GM19351 (cell line): ENCODE data around the gene TAF11L12.
"Not testable (repeated sequence)": the region's sequence is repeated elsewhere in the genome, so short reads cannot be mapped to it uniquely, and the experiment has no call there.

Experiments used
- ATAC-seq: cut with Tn5 transposase; IDR thresholded peaks from one replicate; pipeline ENCODE4 v1.9.1; 2021; ENCODE audit warnings: mild to moderate bottlenecking, moderate library complexity; ENCODE audit not compliant: unreplicated experiment

Gene TAF11L12

DNA sequence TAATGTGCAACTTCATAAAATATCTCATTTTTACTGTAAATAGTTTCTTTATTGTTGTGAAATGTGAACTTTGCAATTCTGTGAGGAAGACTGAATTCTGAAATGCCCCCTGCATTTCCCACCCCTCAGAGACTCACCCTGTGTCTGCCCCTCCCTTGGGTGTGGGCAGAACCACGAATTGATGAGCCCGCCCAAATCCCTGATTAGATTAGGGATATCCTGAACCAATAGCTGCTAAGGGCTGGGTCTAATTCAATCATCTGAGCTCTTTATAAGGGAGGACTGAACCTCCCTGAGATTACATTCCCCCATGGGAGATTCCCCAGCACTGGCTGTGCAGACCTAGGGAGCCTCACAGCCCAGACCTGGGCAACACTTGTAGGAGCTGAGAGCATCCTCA, at the start of gene TAF11L12:
TAF11L12 (plus strand) TSS at position 301 of the 400 bp plus-strand sequence.
- not testable (repeated sequence) for ATAC-seq

GRCh38 chr5:17585658-17586057, 24.5 kb upstream of the TAF11L12 start, which contains the start of gene TAF11L7:
TAF11L7 (minus strand) TSS chr5:17585758.
- ATAC-seq: not testable (repeated sequence)

DNA sequence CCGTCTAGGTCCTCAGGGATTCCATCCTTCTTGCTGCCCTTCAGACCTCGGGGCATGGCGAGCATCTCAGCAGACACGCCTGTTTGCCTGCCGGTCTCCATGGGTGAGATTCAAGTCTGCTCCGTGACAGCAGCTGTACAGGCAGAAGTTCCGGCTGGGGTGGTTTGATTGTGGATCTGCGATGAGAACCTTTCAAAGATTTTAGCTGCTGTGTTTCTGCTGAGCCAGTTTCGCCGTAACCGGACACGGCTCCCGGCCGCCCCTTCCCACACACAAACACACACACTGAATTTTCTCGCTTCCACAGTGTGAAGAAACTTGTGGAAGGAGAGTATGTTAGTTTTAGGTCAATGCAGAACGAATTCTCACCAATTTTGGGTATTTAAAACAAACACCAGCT, 19.3 kb upstream of the TAF11L12 start, which contains the start of gene TAF11L8:
TAF11L8 (minus strand) TSS at position 101 of the 400 bp plus-strand sequence.
- not testable (repeated sequence) for ATAC-seq

DNA sequence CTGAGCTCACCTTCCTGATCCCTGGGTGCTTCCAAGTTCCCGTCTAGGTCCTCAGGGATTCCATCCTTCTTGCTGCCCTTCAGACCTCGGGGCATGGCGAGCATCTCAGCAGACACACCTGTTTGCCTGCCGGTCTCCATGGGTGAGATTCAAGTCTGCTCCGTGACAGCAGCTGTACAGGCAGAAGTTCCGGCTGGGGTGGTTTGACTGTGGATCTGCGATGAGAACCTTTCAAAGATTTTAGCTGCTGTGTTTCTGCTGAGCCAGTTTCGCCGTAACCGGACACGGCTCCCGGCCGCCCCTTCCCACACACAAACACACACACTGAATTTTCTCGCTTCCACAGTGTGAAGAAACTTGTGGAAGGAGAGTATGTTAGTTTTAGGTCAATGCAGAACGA, 15.9 kb upstream of the TAF11L12 start, which contains the start of gene TAF11L9:
TAF11L9 (minus strand) TSS at position 140 of the 400 bp plus-strand sequence.
- not testable (repeated sequence) for ATAC-seq

DNA sequence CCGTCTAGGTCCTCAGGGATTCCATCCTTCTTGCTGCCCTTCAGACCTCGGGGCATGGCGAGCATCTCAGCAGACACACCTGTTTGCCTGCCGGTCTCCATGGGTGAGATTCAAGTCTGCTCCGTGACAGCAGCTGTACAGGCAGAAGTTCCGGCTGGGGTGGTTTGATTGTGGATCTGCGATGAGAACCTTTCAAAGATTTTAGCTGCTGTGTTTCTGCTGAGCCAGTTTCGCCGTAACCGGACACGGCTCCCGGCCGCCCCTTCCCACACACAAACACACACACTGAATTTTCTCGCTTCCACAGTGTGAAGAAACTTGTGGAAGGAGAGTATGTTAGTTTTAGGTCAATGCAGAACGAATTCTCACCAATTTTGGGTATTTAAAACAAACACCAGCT, 12.5 kb upstream of the TAF11L12 start, which contains the start of gene TAF11L10:
TAF11L10 (minus strand) TSS at position 101 of the 400 bp plus-strand sequence.
- ATAC-seq: not testable (repeated sequence)

DNA sequence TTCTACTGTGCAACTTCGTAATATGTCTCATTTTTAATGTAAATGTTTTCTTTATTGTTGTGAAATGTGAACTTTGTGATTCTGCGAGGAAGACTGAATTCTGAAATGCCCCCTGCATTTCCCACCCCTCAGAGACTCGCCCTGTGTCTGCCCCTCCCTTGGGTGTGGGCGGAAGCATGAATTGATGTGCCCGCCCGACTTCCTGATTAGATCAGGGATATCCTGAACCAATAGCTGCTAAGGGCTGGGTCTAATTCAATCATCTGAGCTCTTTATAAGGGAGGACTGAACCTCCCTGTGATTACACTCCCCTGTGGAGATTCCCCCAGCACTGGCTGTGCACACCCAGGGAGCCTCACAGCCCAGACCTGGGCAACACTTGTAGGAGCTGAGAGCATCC, 6.3 kb upstream of the TAF11L12 start, which contains the start of gene TAF11L11:
TAF11L11 (plus strand) TSS at position 304 of the 400 bp plus-strand sequence.
- not testable (repeated sequence) for ATAC-seq

DNA sequence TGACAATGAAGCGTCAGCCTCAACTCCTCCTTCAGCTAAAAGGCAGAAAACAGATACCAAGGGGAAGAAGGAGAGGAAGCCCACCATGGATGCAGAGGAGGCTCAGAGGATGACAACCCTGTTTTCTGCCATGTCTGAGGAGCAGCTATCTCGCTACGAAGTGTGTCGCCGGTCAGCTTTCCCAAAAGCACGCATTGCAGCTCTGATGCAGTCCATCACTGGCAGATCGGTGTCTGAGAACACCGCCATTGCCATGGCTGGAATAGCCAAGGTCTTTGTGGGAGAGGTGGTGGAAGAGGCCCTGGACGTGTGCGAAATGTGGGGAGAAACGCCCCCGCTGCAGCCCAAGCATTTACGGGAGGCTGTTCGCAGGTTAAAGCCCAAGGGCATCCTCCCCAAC, 5.2 kb upstream of the TAF11L12 start:
- ATAC-seq: no peak

GRCh38 chr5:17607461-17607860, 2.7 kb upstream of the TAF11L12 start:
- ATAC-seq: not testable (repeated sequence)

- ATAC-seq: no peak
These were observed 4.8 kb downstream of the TAF11L12 start for GRCh38 chr5:17614872-17615605.

DNA sequence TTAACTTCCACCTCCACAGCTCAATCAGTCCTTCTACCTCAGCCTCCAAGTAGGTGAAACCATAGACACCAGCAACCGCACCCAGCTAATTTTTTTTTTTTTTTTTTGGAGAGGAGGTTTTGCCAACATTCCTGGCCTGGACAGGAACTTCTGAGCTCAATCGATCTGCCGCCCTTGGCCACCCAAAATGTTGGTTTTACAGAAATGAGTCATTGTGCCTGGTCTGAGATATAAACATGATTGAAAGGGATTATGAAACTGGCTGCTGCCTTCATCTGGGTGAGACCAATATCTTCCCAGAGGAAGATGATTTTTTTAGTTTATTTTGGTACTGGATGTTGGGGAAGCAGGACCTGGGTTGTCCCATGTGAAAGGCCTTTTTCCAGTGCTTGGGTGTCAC, 9.2 kb downstream of the TAF11L12 start:
- ATAC-seq: no peak

GRCh38 chr5:17620627-17621026, 10.4 kb downstream of the TAF11L12 start:
- no peak for ATAC-seq

DNA sequence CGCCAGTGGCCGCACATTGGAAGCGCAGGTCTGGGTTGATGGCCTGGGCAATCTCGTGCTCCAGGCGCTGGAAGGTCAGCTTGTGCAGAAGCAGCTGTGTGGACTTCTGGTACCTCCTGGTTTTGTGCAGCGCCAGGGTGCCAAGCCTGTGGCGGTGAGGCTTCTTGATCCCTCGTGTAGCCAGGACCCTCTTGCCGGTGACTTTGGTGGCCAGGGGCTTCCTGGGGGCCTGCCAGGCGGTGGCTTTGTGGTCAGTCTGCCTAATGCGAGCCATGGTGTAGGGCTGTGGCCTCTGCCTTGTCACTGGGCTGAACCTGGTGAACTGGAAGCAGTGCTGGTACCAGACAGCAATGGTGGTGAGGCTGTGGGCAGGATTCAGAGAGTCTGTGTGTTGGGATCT, 15.5 kb downstream of the TAF11L12 start:
- ATAC-seq: no peak

DNA sequence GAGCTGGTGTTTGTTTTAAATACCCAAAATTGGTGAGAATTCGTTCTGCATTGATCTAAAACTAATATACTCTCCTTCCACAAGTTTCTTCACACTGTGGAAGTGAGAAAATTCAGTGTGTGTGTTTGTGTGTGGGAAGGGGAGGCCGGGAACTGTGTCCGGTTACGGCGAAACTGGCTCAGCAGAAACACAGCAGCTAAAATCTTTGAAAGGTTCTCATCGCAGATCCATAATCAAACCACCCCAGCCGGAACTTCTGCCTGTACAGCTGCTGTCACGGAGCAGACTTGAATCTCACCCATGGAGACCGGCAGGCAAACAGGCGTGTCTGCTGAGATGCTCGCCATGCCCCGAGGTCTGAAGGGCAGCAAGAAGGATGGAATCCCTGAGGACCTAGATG, 21.6 kb downstream of the TAF11L12 start, which contains the start of gene TAF11L13:
TAF11L13 (plus strand) TSS at position 301 of the 400 bp plus-strand sequence.
- not testable (repeated sequence) for ATAC-seq

DNA sequence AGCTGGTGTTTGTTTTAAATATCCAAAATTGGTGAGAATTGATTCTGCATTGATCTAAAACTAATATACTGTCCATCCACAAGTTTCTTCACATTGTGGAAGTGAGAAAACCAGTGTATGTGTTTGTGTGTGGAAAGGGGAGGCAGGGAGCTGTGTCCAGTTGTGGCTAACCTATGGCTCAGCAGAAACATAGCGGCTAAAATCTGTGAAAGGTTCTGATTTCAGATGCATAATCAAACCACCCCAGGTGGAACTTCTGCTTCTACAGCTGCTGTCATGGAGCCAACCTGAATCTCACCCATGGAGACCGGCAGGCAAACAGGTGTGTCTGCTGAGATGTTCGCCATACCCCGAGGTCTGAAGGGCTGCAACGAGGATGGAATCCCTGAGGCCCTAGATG, 24.0 kb downstream of the TAF11L12 start, which contains the start of gene TAF11L14:
TAF11L14 (plus strand) TSS at position 301 of the 400 bp plus-strand sequence.
- ATAC-seq: no peak

DNA sequence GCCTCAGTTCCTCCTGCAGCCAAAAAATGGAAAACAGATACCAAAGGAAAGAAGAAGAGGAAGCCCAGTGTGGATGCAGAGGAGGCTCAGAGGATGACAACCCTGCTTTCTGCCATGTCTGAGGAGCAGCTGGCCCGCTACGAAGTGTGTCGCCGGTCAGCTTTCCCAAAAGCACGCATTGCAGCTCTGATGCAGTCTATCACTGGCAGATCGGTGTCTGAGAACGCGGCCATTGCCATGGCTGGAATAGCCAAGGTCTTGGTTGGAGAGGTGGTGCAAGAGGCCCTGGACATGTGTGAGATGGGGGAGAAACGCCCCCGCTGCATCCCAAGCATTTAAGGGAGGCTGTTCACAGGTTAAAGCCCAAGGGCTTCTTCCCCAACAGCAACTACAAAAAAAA, 39.0 kb downstream of the TAF11L12 start:
- ATAC-seq: not testable (repeated sequence)

DNA sequence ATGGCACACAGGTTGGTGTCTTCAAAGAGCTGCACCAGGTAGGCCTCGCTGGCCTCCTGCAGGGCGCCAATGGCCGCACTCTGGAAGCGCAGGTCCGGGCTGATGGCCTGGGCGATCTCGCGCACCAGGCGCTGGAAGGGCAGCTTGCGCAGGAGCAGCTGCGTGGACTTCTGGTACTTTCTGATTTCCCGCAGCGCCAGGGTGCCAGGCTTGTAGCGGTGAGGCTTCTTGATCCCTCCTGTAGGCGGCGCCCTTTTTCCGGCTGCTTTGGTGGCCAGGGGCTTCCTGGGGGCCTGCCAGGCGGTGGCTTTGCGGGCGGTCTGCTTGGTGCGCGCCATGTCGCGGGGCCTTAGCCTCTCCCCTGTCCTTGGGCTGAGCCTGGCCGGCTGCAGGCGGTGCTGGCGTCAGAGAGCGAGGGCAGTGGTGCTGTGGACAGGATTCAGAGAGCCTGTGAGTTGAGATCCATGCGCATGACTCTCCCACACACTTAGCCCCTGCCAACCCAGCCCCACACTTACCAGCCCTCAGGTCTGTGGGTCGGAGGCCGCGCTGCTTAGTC, 45.1 kb downstream of the TAF11L12 start:
- not testable (repeated sequence) for ATAC-seq

DNA sequence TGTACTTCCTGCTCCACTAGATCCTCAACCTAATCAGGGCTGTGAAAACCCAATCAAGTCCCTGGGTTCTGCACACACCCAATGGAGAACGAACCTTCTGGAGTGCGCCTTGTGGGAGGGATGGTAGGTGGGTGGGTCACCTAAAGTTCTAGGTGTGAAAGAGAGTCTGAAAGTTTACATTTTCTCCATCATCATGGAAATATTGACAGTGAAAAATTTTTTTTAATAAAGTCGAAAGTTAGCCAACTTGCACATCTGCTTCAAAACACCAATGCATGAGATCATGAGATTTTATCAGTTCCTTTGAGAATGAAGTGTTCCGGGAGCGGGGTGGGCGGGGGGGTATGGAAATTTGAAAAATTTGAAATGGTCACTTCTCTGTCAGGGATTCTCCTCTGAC, 45.7 kb downstream of the TAF11L12 start:
- ATAC-seq: no peak
